HCT116 (cell line): ENCODE measurements around the gene KCNB1. TPM values are rescaled to one million over a fixed set of nuclear protein-coding genes. Genes with fewer than 3 reads are reported as not detected.

Experiments
- ATAC-seq: fragments of 200-7000 bp; cut with Tn5 transposase; 2 replicates; pipeline ENCODE4 v1.9.1; 2020; ENCODE audit warnings: mild to moderate bottlenecking, moderate library complexity
- BruUV-seq: library from RNA; stranded (reverse); fragments of 400-500 nt; replicated peaks from 2 replicates; lab custom pipeline; 2021; lab: Mats Ljungman, UMichigan
- CTCF ChIA-PET: fragments of 300-600 bp; sonication (Branson Sonifier 250); formaldehyde crosslinking; loops from one replicate; lab custom pipeline; 2021; ENCODE audit warnings: antibody characterized with exemption; lab: Charles Lee
- POLR2A ChIA-PET: fragments of 300-600, 350-600 bp; sonication (Branson Sonifier 250); formaldehyde crosslinking; loops from one replicate; lab custom pipeline; 2021; ENCODE audit warnings: antibody characterized with exemption; lab: Charles Lee
- RAD21 ChIA-PET, 2 experiments: fragments of 300-600 bp; sonication (Branson Sonifier 250); formaldehyde crosslinking; loops; one replicate each; lab custom pipeline; 2023; ENCODE audit warnings: low total read pairs in 2 of 2; ENCODE audit not compliant: uncharacterized antibody in 2 of 2, unreplicated experiment in 2 of 2, low non-redundant PET in 1 of 2; lab: Charles Lee
- DNase-seq: peaks from one replicate; pipeline ENCODE4 v3.0.0-alpha.2; 2010; ENCODE audit warnings: low read depth, low spot score
- H2AFZ ChIP-seq: fragments of 200-600 bp; shearing (Covaris generic), sonication (generic); 2 replicates; pipeline ENCODE4 v1.6.1; 2017; ENCODE audit warnings: low read depth, mixed run types, mixed read lengths, antibody characterized with exemption, low read length; ENCODE audit not compliant: poor library complexity, severe bottlenecking
- H3K27ac ChIP-seq: 2 replicates; pipeline ENCODE4 v1.5.1; 2012; ENCODE audit warnings: low read depth, low read length
- H3K27me3 ChIP-seq: fragments of 200-600 bp; sonication (generic); 2 replicates; pipeline ENCODE4 v1.6.1; 2016; ENCODE audit warnings: mixed run types, low read length, mixed read lengths; ENCODE audit not compliant: insufficient read depth
- H3K36me3 ChIP-seq, 2 experiments: fragments of 200-500 bp in 1 of 2; fragments of 200-600 bp in 1 of 2; sonication (Bioruptor generic) in 1 of 2; sonication (generic) in 1 of 2; 2 replicates each; pipeline versions ENCODE4 v1.5.1 to v1.6.1; 2014 to 2016; ENCODE audit warnings: low read length in 2 of 2, inconsistent platforms in 1 of 2, mixed read lengths in 1 of 2, mixed run types in 1 of 2; ENCODE audit not compliant: insufficient read depth in 2 of 2, control insufficient read depth in 1 of 2
- H3K4me1 ChIP-seq, 2 experiments: fragments of 200-600 bp in 1 of 2; sonication (generic) in 1 of 2; 2 replicates each; pipeline versions ENCODE4 v1.5.1 to v1.6.1; 2012 to 2017; ENCODE audit warnings: low read length in 2 of 2, inconsistent platforms in 1 of 2, mild to moderate bottlenecking in 1 of 2, mixed read lengths in 1 of 2, mixed run types in 1 of 2, moderate library complexity in 1 of 2; ENCODE audit not compliant: insufficient read depth in 2 of 2, control insufficient read depth in 1 of 2
- H3K4me2 ChIP-seq: fragments of 200-600 bp; sonication (generic); 2 replicates; pipeline ENCODE4 v1.6.1; 2017; ENCODE audit warnings: mixed run types, low read length, mixed read lengths
- H3K4me3 ChIP-seq, 2 experiments: fragments of 200-600 bp in 1 of 2; sonication (generic) in 1 of 2; replicated peaks in 1 of 2; 2 replicates each; pipeline ENCODE4 v1.5.1; 2011 to 2016; ENCODE audit warnings: low read length in 2 of 2, control low read depth in 1 of 2, low read depth in 1 of 2, mild to moderate bottlenecking in 1 of 2, mixed read lengths in 1 of 2, mixed run types in 1 of 2
- H3K79me2 ChIP-seq: fragments of 200-600 bp; sonication (generic); 2 replicates; pipeline ENCODE4 v1.6.1; 2017; ENCODE audit warnings: mild to moderate bottlenecking, mixed run types, low read length, moderate library complexity, mixed read lengths; ENCODE audit not compliant: insufficient read depth
- H3K9ac ChIP-seq: fragments of 200-600 bp; sonication (generic); 2 replicates; pipeline ENCODE4 v1.6.1; 2016; ENCODE audit warnings: low read length, mixed read lengths
- H3K9me2 ChIP-seq: fragments of 200-600 bp; sonication (generic), shearing (Covaris generic); 2 replicates; pipeline ENCODE4 v1.6.1; 2017; ENCODE audit warnings: mixed run types, mild to moderate bottlenecking, moderate library complexity; ENCODE audit not compliant: insufficient read depth
- H3K9me3 ChIP-seq, 2 experiments: fragments of 200-500 bp in 1 of 2; fragments of 200-600 bp in 1 of 2; sonication (Bioruptor generic) in 1 of 2; sonication (generic) in 1 of 2; 2 replicates each; pipeline ENCODE4 v1.6.1; 2014 to 2017; ENCODE audit warnings: low read length in 2 of 2, mixed read lengths in 2 of 2, inconsistent platforms in 1 of 2, low read depth in 1 of 2, mild to moderate bottlenecking in 1 of 2, mixed run types in 1 of 2, moderate library complexity in 1 of 2; ENCODE audit not compliant: control insufficient read depth in 1 of 2, insufficient read depth in 1 of 2
- H4K20me1 ChIP-seq: fragments of 200-600 bp; sonication (generic), shearing (Covaris generic); 2 replicates; pipeline ENCODE4 v1.6.1; 2017; ENCODE audit warnings: mixed run types, mild to moderate bottlenecking, moderate library complexity; ENCODE audit not compliant: insufficient read depth
- CBX3 ChIP-seq: IDR thresholded peaks from 2 replicates; pipeline ENCODE4 v1.6.1; 2012; ENCODE audit warnings: low read depth
- CEBPB ChIP-seq: IDR thresholded peaks from 2 replicates; pipeline ENCODE4 v1.6.1; 2012; ENCODE audit warnings: low read depth
- EGR1 ChIP-seq: IDR thresholded peaks from 2 replicates; pipeline ENCODE4 v1.6.1; 2012; ENCODE audit warnings: low read depth
- ELF1 ChIP-seq: IDR thresholded peaks from 2 replicates; pipeline ENCODE4 v1.6.1; 2012; ENCODE audit warnings: low read depth, borderline replicate concordance
- EZH2 ChIP-seq: fragments of 200-600 bp; sonication (generic); IDR thresholded peaks from 2 replicates; pipeline ENCODE4 v1.6.1; 2017; ENCODE audit warnings: antibody characterized with exemption, mixed run types
- EZH2phosphoT487 ChIP-seq: fragments of 200-600 bp; IDR thresholded peaks from 2 replicates; pipeline ENCODE4 v1.6.1; 2018; ENCODE audit warnings: antibody characterized with exemption, borderline replicate concordance
- JUND ChIP-seq: IDR thresholded peaks from 2 replicates; pipeline ENCODE4 v1.6.1; 2012
- POLR2A ChIP-seq: IDR thresholded peaks from 2 replicates; pipeline ENCODE4 v1.7.0; 2011; ENCODE audit warnings: borderline replicate concordance; ENCODE audit not compliant: insufficient read depth, insufficient read length; ENCODE audit errors: extremely low read depth
- SIN3A ChIP-seq: IDR thresholded peaks from 2 replicates; pipeline ENCODE4 v1.6.1; 2012; ENCODE audit warnings: low read depth
- SP1 ChIP-seq: IDR thresholded peaks from 2 replicates; pipeline ENCODE4 v1.6.1; 2012; ENCODE audit warnings: low read depth
- SRF ChIP-seq: IDR thresholded peaks from 2 replicates; pipeline ENCODE4 v1.6.1; 2012; ENCODE audit warnings: low read depth
- TCF7L2 ChIP-seq: IDR thresholded peaks from 2 replicates; pipeline ENCODE4 v1.7.0; 2011; ENCODE audit warnings: borderline replicate concordance, inconsistent platforms; ENCODE audit not compliant: insufficient read depth, insufficient read length; ENCODE audit errors: extremely low read depth
- ZFX ChIP-seq: fragments of 450-650 bp; IDR thresholded peaks from 2 replicates; pipeline ENCODE4 v1.6.1; 2017
- ZNF274 ChIP-seq: fragments of 200-500 bp; sonication (Bioruptor generic); IDR thresholded peaks from 2 replicates; pipeline ENCODE4 v1.6.1; 2014; ENCODE audit warnings: mild to moderate bottlenecking, low read depth, low read length, inconsistent platforms
- intact Hi-C: fragments of 100-400 bp; cut with micrococcal nuclease; formaldehyde crosslinking; loops from 2 replicates; pipeline ENCODE4 v1.10.0; 2022
- total RNA-seq: library from RNA; stranded (reverse); gene quantifications from one replicate; pipeline ENCODE4 v1.2.1, GENCODE V29; 2021; ENCODE audit not compliant: unreplicated experiment
- TF ChIP-seq, protein P1 (sequence below), 3 experiments: fragments of 200-600 bp in 1 of 3; sonication (generic) in 1 of 3; IDR thresholded peaks in 2 of 3; conservative IDR thresholded peaks in 1 of 3; 2 replicates each; pipeline ENCODE4 v1.5.1; 2012 to 2017; ENCODE audit warnings: low read depth in 2 of 3, low read length in 2 of 3, antibody characterized with exemption in 1 of 3, borderline replicate concordance in 1 of 3, control low read depth in 1 of 3, mild to moderate bottlenecking in 1 of 3, mixed read lengths in 1 of 3, mixed run types in 1 of 3, moderate library complexity in 1 of 3; ENCODE audit not compliant: insufficient read depth in 1 of 3
- TF ChIP-seq, protein P2 (sequence below): IDR thresholded peaks from 2 replicates; pipeline ENCODE4 v1.6.1; 2012
- TF ChIP-seq, protein P3 (sequence below): IDR thresholded peaks from 2 replicates; pipeline ENCODE4 v1.6.1; 2011; ENCODE audit warnings: mild to moderate bottlenecking, low read length, moderate library complexity; ENCODE audit not compliant: insufficient replicate concordance; ENCODE audit errors: extremely low read depth

Gene KCNB1
- total RNA-seq, 1 experiment from 2014 or later: 0.79 TPM

DNA sequence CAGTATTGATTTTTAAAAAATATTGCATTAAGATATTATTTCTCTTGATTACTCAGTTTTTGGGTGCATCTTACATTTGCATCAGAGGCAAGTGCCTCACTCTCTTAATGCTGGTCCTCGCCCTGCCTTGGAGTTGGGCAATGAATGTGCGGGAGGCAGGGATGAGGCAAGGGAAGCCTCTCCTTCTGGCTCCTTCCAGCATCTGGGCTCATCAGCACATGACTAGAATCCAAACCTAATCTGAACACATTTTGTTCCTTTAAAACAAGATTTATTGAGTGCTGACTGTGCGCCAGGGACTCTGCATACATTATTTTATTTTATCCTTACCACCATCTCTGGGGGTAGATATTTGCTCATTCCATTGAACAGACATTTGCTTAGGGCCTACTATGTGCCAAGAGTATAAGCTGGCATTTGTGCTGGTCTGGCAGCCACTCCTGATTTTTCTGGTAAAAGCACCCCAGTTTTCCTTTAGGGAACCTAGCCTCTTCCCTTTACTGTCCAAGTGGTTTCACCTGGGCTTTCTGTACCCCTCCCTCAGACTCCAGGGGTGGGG, 132.7 kb downstream of the KCNB1 start:
- H3K27me3 ChIP-seq: peaks cover 13% of the 10 kb centered on the region; the same call in 1 of the 2 replicates
- POLR2A ChIA-PET: no interaction called here
- no peak overlapping the region for H3K9ac ChIP-seq
- CTCF ChIA-PET: no interaction called here
- no TSS peak for BruUV-seq
- ATAC-seq: no peak
- intact Hi-C loops: no loop called here
- no peaks in the 10 kb centered on the region for H3K79me2 ChIP-seq
- no peak overlapping the region for H2AFZ ChIP-seq
- TF ChIP-seq ZNF274 (no peak), ELF1 (no peak), EGR1 (no peak), CEBPB (no peak)
- H3K4me1 ChIP-seq: no peaks in the 10 kb centered on the region
- no peaks in the 10 kb centered on the region for H3K9me3 ChIP-seq
- RAD21 ChIA-PET: no interaction called here
- no peak overlapping the region for H3K27ac ChIP-seq
- no peaks in the 10 kb centered on the region for H3K36me3 ChIP-seq
- DNase-seq: no peak
- no peaks in the 10 kb centered on the region for H4K20me1 ChIP-seq
- no peaks in the 10 kb centered on the region for H3K9me2 ChIP-seq
- no peak overlapping the region for H3K4me3 ChIP-seq
- no peak overlapping the region for H3K4me2 ChIP-seq

DNA sequence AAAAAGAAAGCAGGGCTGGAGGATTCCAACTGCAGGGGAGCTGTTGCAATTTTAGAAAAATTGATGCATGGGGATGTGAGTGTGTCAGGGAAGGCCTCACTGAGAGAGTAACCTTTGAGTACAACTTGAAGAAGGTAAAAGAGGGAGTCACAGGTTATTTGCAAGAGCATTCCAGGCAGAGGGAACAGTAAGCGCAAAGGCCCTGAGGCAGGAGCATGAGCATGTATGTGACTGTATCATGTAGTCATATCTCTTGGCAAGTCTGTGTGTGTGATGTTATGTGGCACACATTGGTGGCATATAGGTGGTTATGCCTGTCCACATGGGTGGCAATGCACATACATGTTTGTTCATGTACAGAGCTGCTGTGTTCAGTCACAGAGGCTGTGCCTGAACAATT, 133.4 kb downstream of the KCNB1 start:
- Histone ChIP-seq H3K27me3 (peaks cover 13% of the 10 kb centered on the region; the same call in 1 of the 2 replicates), H3K9me3 (no peaks in the 10 kb centered on the region), H3K27ac (no peak overlapping the region), H3K9ac (no peak overlapping the region), H3K9me2 (no peaks in the 10 kb centered on the region), H3K4me2 (no peak overlapping the region), H3K36me3 (no peaks in the 10 kb centered on the region), H3K4me3 (no peak overlapping the region), H4K20me1 (no peaks in the 10 kb centered on the region), H2AFZ (no peak overlapping the region), H3K4me1 (no peaks in the 10 kb centered on the region), H3K79me2 (no peaks in the 10 kb centered on the region)
- intact Hi-C loops: no loop called here
- ChIA-PET RAD21 (no interaction called here), POLR2A (no interaction called here), CTCF (no interaction called here)
- no peak for ATAC-seq
- no peak for DNase-seq
- no TSS peak for BruUV-seq
- TF ChIP-seq, protein P1, sequence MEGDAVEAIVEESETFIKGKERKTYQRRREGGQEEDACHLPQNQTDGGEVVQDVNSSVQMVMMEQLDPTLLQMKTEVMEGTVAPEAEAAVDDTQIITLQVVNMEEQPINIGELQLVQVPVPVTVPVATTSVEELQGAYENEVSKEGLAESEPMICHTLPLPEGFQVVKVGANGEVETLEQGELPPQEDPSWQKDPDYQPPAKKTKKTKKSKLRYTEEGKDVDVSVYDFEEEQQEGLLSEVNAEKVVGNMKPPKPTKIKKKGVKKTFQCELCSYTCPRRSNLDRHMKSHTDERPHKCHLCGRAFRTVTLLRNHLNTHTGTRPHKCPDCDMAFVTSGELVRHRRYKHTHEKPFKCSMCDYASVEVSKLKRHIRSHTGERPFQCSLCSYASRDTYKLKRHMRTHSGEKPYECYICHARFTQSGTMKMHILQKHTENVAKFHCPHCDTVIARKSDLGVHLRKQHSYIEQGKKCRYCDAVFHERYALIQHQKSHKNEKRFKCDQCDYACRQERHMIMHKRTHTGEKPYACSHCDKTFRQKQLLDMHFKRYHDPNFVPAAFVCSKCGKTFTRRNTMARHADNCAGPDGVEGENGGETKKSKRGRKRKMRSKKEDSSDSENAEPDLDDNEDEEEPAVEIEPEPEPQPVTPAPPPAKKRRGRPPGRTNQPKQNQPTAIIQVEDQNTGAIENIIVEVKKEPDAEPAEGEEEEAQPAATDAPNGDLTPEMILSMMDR (IDR thresholded peaks at IDR 0.05 in 2 of 3, conservative IDR thresholded peaks at IDR 0.05 in 1 of 3; ENCODE audit: borderline replicate concordance in 1 of 3, insufficient read depth in 1 of 3, low read depth in 2 of 3, low read length in 2 of 3): no peak
- TF ChIP-seq, protein P2, sequence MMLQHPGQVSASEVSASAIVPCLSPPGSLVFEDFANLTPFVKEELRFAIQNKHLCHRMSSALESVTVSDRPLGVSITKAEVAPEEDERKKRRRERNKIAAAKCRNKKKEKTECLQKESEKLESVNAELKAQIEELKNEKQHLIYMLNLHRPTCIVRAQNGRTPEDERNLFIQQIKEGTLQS: no peak
- TF ChIP-seq, protein P3, sequence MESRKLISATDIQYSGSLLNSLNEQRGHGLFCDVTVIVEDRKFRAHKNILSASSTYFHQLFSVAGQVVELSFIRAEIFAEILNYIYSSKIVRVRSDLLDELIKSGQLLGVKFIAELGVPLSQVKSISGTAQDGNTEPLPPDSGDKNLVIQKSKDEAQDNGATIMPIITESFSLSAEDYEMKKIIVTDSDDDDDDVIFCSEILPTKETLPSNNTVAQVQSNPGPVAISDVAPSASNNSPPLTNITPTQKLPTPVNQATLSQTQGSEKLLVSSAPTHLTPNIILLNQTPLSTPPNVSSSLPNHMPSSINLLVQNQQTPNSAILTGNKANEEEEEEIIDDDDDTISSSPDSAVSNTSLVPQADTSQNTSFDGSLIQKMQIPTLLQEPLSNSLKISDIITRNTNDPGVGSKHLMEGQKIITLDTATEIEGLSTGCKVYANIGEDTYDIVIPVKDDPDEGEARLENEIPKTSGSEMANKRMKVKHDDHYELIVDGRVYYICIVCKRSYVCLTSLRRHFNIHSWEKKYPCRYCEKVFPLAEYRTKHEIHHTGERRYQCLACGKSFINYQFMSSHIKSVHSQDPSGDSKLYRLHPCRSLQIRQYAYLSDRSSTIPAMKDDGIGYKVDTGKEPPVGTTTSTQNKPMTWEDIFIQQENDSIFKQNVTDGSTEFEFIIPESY: no peak
- TF ChIP-seq SP1: no peak
- TF ChIP-seq SIN3A: no peak
- TF ChIP-seq CBX3: no peak
- TF ChIP-seq ZFX: no peak
- TF ChIP-seq POLR2A: no peak
- no peak for TF ChIP-seq SRF
- TF ChIP-seq ELF1: no peak
- TF ChIP-seq JUND: no peak
- TF ChIP-seq EZH2phosphoT487: no peak
- no peak for TF ChIP-seq CEBPB
- TF ChIP-seq EZH2: no peak
- TF ChIP-seq TCF7L2: no peak
- no peak for TF ChIP-seq EGR1
